A549 (cell line): Measurements from ENCODE around the gene UBR2. TPM values are rescaled to one million over a fixed set of nuclear protein-coding genes. Genes with fewer than 3 reads are reported as not detected.

ENCODE experiments used
- ATAC-seq, 2 experiments: fragments of 200-7000 bp in 1 of 2; fragments of >200 bp in 1 of 2; cut with Nextera tagmentation in 1 of 2; cut with Tn5 transposase in 1 of 2; 3 replicates each; pipeline versions ENCODE4 v1.8.0 to v1.9.1; 2018 to 2020; ENCODE audit warnings: mild to moderate bottlenecking in 1 of 2, moderate library complexity in 1 of 2
- CTCF ChIA-PET: fragments of 300-600 bp; sonication (Branson Sonifier 250); formaldehyde crosslinking; extraction: SDS; loops from one replicate; lab custom pipeline; 2021; ENCODE audit warnings: antibody characterized with exemption, inconsistent platforms; lab: Yijun Ruan, JAX
- POLR2A ChIA-PET: fragments of 350-600 bp; formaldehyde crosslinking; extraction: SDS; loops from one replicate; lab custom pipeline; 2021; ENCODE audit warnings: antibody characterized with exemption, inconsistent platforms; lab: Yijun Ruan, JAX
- DNase-seq, 2 experiments: peaks; one replicate each; pipeline versions ENCODE4 v3.0.0 to v3.0.0-alpha.2; 2011 to 2016; ENCODE audit warnings: low read depth in 1 of 2, low spot score in 1 of 2
- FAIRE-seq: peaks from 2 replicates; lab custom pipeline; 2011; peaks lifted over from hg19 to GRCh38; lab: Jason Lieb, UNC
- H3K27ac ChIP-seq, 2 experiments: fragments of >200 bp; sonication (Bioruptor Twin); formaldehyde crosslinking; 3 replicates each; pipeline ENCODE4 v1.5.1; 2016 to 2017
- H3K4me1 ChIP-seq: fragments of >200 bp; sonication (Bioruptor Twin); formaldehyde crosslinking; 3 replicates; pipeline ENCODE4 v1.6.1; 2016
- H3K4me2 ChIP-seq: fragments of >200 bp; sonication (Bioruptor Twin); formaldehyde crosslinking; 3 replicates; pipeline ENCODE4 v1.6.1; 2016
- H3K4me3 ChIP-seq: fragments of >200 bp; sonication (Bioruptor Twin); formaldehyde crosslinking; 3 replicates; pipeline ENCODE4 v1.5.1; 2016
- H3K9me3 ChIP-seq: fragments of >200 bp; sonication (Bioruptor Twin); formaldehyde crosslinking; 3 replicates; pipeline ENCODE4 v1.6.1; 2016
- ATOH8 ChIP-seq: fragments of 250-450 bp; sonication (Bioruptor Pico); IDR thresholded peaks from 2 replicates; pipeline ENCODE4 v1.5.0; 2020; ENCODE audit warnings: low read depth, mild to moderate bottlenecking, moderate library complexity
- CBX8 ChIP-seq: fragments of 200-600 bp; sonication (generic); IDR thresholded peaks from 2 replicates; pipeline ENCODE4 v1.6.1; 2016
- CTCF ChIP-seq: fragments of >200 bp; sonication (Bioruptor Twin); formaldehyde crosslinking; IDR thresholded peaks from 3 replicates; pipeline ENCODE4 v1.5.1; 2016
- EHMT2 ChIP-seq: fragments of 200-600 bp; sonication (generic); IDR thresholded peaks from 2 replicates; pipeline ENCODE4 v1.6.1; 2016; ENCODE audit warnings: antibody characterized with exemption, low read depth, mild to moderate bottlenecking, moderate library complexity
- ELK1 ChIP-seq: fragments of 150-350 bp; IDR thresholded peaks from 2 replicates; pipeline ENCODE4 v1.6.1; 2014; ENCODE audit warnings: low read depth, mild to moderate bottlenecking, low read length
- HMGXB4 ChIP-seq: fragments of 250-450 bp; sonication (Bioruptor Pico); IDR thresholded peaks from 2 replicates; pipeline ENCODE4 v1.5.0; 2021; ENCODE audit warnings: mild to moderate bottlenecking, moderate library complexity, borderline replicate concordance
- HOXB5 ChIP-seq: fragments of 250-450 bp; sonication (Bioruptor Pico); IDR thresholded peaks from 2 replicates; pipeline ENCODE4 v1.5.0; 2020; ENCODE audit warnings: mild to moderate bottlenecking, moderate library complexity
- KDM1A ChIP-seq: fragments of 200-600 bp; sonication (generic); IDR thresholded peaks from 2 replicates; pipeline ENCODE4 v1.6.1; 2016; ENCODE audit warnings: low read depth, mild to moderate bottlenecking
- MAFK ChIP-seq: fragments of 450-650 bp; IDR thresholded peaks from 2 replicates; pipeline ENCODE4 v1.6.1; 2014; ENCODE audit not compliant: partially characterized antibody
- NFE2L2 ChIP-seq: fragments of 150-350 bp; conservative IDR thresholded peaks from 2 replicates; pipeline ENCODE4 v1.6.1; 2014; ENCODE audit warnings: low read length
- NPAS2 ChIP-seq: fragments of 250-450 bp; sonication (Bioruptor Pico); IDR thresholded peaks from 2 replicates; pipeline ENCODE4 v1.8.0; 2022; ENCODE audit warnings: mild to moderate bottlenecking, moderate library complexity, borderline replicate concordance
- PBX3 ChIP-seq: IDR thresholded peaks from 2 replicates; pipeline ENCODE4 v1.6.1; 2012
- POLR2AphosphoS2 ChIP-seq: conservative IDR thresholded peaks from 2 replicates; pipeline ENCODE4 v1.6.1; 2012; ENCODE audit warnings: low read length, improper control_type of control experiment, inconsistent platforms
- RCOR1 ChIP-seq: fragments of 150-350 bp; IDR thresholded peaks from 2 replicates; pipeline ENCODE4 v1.6.1; 2014; ENCODE audit warnings: antibody characterized with exemption, low read length, low read depth
- SREBF2 ChIP-seq: fragments of 450-650 bp; IDR thresholded peaks from 2 replicates; pipeline ENCODE4 v1.6.1; 2014; ENCODE audit warnings: mild to moderate bottlenecking, moderate library complexity
- ZSCAN20 ChIP-seq: fragments of 250-450 bp; sonication (Bioruptor Pico); IDR thresholded peaks from 2 replicates; pipeline ENCODE4 v1.8.0; 2022; ENCODE audit warnings: mild to moderate bottlenecking, moderate library complexity
- WGBS: methylation state at CpG from one replicate; pipeline ENCODE4 v1.1.6; 2017; ENCODE audit errors: missing lambda C conversion rate; 5-methylcytosine and 5-hydroxymethylcytosine counted together
- polyA plus RNA-seq, 4 experiments: library from polyadenylated mRNA; depleted of rRNA in 3 of 4; stranded (reverse); fragments of >200 nt; fragmentation: RNase III in 1 of 4; extraction: RNeasy Plus Mini Kit Qiagen cat#74134 plus additional on column Dnase treatment in 1 of 4; gene quantifications; 2 replicates in 3 of 4; 3 replicates in 1 of 4; pipeline ENCODE4 v1.2.3, GENCODE V29; 2011 to 2017
- TF ChIP-seq, protein P1 (sequence below): fragments of >200 bp; sonication (Bioruptor Twin); formaldehyde crosslinking; IDR thresholded peaks from 3 replicates; pipeline ENCODE4 v1.6.1; 2016
- TF ChIP-seq, protein P2 (sequence below): fragments of 450-650 bp; IDR thresholded peaks from 2 replicates; pipeline ENCODE4 v1.6.1; 2014; ENCODE audit warnings: antibody characterized with exemption

Gene UBR2
- polyA plus RNA-seq, 2 of the 4 experiments (the other 2 are of a cell fraction) = 5.5 to 15.2 TPM

DNA sequence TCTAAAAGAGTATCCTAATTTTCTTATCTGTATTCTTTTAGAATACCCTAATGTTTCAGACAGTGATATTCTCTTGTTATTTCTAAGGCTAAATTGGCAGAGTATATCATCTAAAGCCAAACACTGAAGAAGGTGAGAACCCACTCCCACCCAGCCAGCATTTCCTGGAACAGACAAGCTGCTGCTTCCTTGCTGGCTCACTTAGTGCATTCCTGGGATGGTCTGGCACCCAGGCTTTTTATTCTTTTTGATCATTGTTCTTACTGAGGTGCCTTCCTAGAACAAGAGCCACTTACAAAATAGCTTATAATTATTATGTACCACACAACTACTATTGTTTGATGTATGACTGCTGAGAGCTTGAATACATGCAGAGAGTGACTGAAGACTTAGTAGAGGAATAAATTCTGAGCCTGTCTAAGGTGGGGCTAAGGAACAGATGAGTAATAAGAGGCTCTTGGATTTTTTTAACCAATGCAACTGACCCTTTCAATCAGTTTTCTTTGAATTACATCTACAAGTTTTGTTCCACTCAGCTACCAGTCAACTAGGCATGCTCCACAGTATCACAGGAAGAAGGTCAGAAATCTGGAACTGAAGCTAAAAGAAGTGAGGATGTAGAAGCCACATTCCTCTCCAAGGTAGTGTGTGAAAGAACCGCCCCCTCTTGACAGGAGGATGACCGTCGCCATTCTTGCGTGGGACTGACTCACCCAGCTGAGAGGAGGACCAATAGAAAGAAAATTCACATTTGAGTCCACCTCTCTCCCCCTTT, 128.5 kb downstream of the UBR2 start:
- DNase-seq (no peak), ATAC-seq (no peak), FAIRE-seq (no peak)
- 70% methylated on average over 4 of the region's 4 CpGs for WGBS
- H3K27ac ChIP-seq = no peak overlapping the region
- no peaks in the 10 kb centered on the region for H3K9me3 ChIP-seq
- no peak overlapping the region for H3K4me2 ChIP-seq
- H3K4me3 ChIP-seq = no peak overlapping the region
- ChIA-PET CTCF (interaction anchor here (0.8 to 4.5 kb wide), 7 partner anchors 9 to 208 kb away, joined by 3 to 13 read pairs (median 3); no protein-coding TSS in a partner anchor), POLR2A (interaction anchor here (0.6 kb wide), 2 partner anchors 90 to 97 kb away, joined by 3 to 4 read pairs; no protein-coding TSS in a partner anchor)
- no peak for TF ChIP-seq EHMT2
- no peak for TF ChIP-seq MAFK
- TF ChIP-seq RCOR1 = no peak
- TF ChIP-seq CBX8 = no peak
- no peak for TF ChIP-seq POLR2AphosphoS2
- no peak for TF ChIP-seq PBX3
- TF ChIP-seq ATOH8 = no peak
- TF ChIP-seq KDM1A = no peak
- TF ChIP-seq SREBF2 = no peak
- TF ChIP-seq HOXB5 (CRISPR knock-in tag) = no peak
- TF ChIP-seq ELK1 = no peak
- TF ChIP-seq, protein P1, sequence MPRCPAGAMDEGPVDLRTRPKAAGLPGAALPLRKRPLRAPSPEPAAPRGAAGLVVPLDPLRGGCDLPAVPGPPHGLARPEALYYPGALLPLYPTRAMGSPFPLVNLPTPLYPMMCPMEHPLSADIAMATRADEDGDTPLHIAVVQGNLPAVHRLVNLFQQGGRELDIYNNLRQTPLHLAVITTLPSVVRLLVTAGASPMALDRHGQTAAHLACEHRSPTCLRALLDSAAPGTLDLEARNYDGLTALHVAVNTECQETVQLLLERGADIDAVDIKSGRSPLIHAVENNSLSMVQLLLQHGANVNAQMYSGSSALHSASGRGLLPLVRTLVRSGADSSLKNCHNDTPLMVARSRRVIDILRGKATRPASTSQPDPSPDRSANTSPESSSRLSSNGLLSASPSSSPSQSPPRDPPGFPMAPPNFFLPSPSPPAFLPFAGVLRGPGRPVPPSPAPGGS = no peak
- TF ChIP-seq NPAS2 (CRISPR knock-in tag) = no peak
- TF ChIP-seq HMGXB4 (CRISPR knock-in tag) = no peak
- TF ChIP-seq CTCF = no peak
- TF ChIP-seq NFE2L2 = no peak
- TF ChIP-seq, protein P2, sequence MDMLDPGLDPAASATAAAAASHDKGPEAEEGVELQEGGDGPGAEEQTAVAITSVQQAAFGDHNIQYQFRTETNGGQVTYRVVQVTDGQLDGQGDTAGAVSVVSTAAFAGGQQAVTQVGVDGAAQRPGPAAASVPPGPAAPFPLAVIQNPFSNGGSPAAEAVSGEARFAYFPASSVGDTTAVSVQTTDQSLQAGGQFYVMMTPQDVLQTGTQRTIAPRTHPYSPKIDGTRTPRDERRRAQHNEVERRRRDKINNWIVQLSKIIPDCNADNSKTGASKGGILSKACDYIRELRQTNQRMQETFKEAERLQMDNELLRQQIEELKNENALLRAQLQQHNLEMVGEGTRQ = no peak
- no peak for TF ChIP-seq ZSCAN20 (CRISPR knock-in tag)
- no peaks in the 10 kb centered on the region for H3K4me1 ChIP-seq
